Adrenal gland (tissue), 12 donors: ENCODE results near the gene MRPS7. TPM values are rescaled to one million over a fixed set of nuclear protein-coding genes. Genes with fewer than 3 reads are reported as not detected.

Source experiments
- DNase-seq, 7 donors: peaks; one replicate each; pipeline ENCODE4 v3.0.0-alpha.2; 2019 to 2020
- H3K27ac ChIP-seq, 5 donors: fragments of 200-600 bp; sonication (generic) in 4 of 5; 1 replicate in 3 of 5; 2 replicates in 2 of 5; pipeline versions ENCODE4 v1.5.1 to v1.8.0; 2016 to 2020; ENCODE audit warnings: mild to moderate bottlenecking in 1 of 5
- H3K27me3 ChIP-seq: fragments of 200-600 bp; 2 replicates; pipeline ENCODE4 v1.8.0; 2021
- H3K36me3 ChIP-seq, 2 donors: fragments of 200-600 bp; replicated peaks in 1 of 2; 1 replicate in 1 of 2; 2 replicates in 1 of 2; pipeline versions ENCODE4 v1.5.1 to v1.8.0; 2018 to 2022
- H3K4me1 ChIP-seq, 2 donors: fragments of 200-600 bp; replicated peaks in 1 of 2; 1 replicate in 1 of 2; 2 replicates in 1 of 2; pipeline versions ENCODE4 v1.5.1 to v1.8.0; 2018 to 2021
- H3K4me3 ChIP-seq, 4 donors: fragments of 200-600 bp; sonication (generic) in 3 of 4; one replicate each; pipeline ENCODE4 v1.5.1; 2016 to 2018
- H3K9me3 ChIP-seq, 3 donors: fragments of 200-600 bp; sonication (generic) in 1 of 3; replicated peaks in 1 of 3; 1 replicate in 2 of 3; 2 replicates in 1 of 3; pipeline versions ENCODE4 v1.5.1 to v1.8.0; 2016 to 2021
- POLR2A ChIP-seq, 2 donors: fragments of 450-650 bp; IDR thresholded peaks; one replicate each; pipeline ENCODE4 v1.6.1; 2017; ENCODE audit warnings: antibody characterized with exemption in 2 of 2, mild to moderate bottlenecking in 2 of 2, moderate library complexity in 1 of 2
- WGBS, 4 donors: extraction: QIAGEN DNeasy Blood & Tissue Kit in 2 of 4; methylation state at CpG; one replicate each; pipeline versions ENCODE4 v1.1.5 to v1.1.7; 2013 to 2017; 5-methylcytosine and 5-hydroxymethylcytosine counted together
- intact Hi-C, 2 donors: fragments of 100-400 bp; cut with DNase I; formaldehyde crosslinking; loops; one replicate each; pipeline versions ENCODE4 v1.14.1 to v1.15.0; 2022 to 2023
- polyA plus RNA-seq, 3 donors: library from polyadenylated mRNA; stranded (reverse); fragments of 200-250 nt in 2 of 3; fragments of 350-450 nt in 1 of 3; fragmentation: Illumina TruSeq in 1 of 3; extraction: RNeasy Lipid Tissue Mini Kit (QIAGEN cat#74804) in 1 of 3; gene quantifications; one replicate each; pipeline ENCODE4 v1.2.3, GENCODE V29; 2013 to 2014
- total RNA-seq, 9 donors: library from RNA; depleted of rRNA in 4 of 9; stranded (reverse); fragments of >200 nt in 4 of 9; fragments of 120-200 nt in 1 of 9; fragmentation: NEBNext Ultra II Directional in 1 of 9; extraction: Animal tissue kit (Norgen Biotek cat#: 25700) in 1 of 9; gene quantifications; one replicate each; pipeline versions ENCODE4 v1.1.0 to v1.2.4, GENCODE V29; 2013 to 2023
- TF ChIP-seq, protein P1 (sequence below), 6 experiments: fragments of 450-650 bp in 4 of 6; fragments of 200-600 bp in 2 of 6; sonication (generic) in 1 of 6; IDR thresholded peaks; 1 replicate in 5 of 6; 2 replicates in 1 of 6; pipeline versions ENCODE4 v1.5.1 to v1.8.0; 2016 to 2021; ENCODE audit warnings: antibody characterized with exemption in 6 of 6, mild to moderate bottlenecking in 2 of 6, moderate library complexity in 1 of 6
- donor health status: healthy with polysubstance abuse.
- donor health status: Bipolar disorder and iron deficiency.
- donor health status: DM: yes; HTN: yes; CAD: no.
- donor health status: DM: no; HTN: no; CAD: no.
- donor health status: DM: no; HTN: no; CAD: no.
- donor health status: DM: yes; HTN: yes; CAD: no.

MRPS7 gene
- total and polyA plus RNA-seq, 12 donors = 47.7 to 127 (median 75.0) TPM

DNA sequence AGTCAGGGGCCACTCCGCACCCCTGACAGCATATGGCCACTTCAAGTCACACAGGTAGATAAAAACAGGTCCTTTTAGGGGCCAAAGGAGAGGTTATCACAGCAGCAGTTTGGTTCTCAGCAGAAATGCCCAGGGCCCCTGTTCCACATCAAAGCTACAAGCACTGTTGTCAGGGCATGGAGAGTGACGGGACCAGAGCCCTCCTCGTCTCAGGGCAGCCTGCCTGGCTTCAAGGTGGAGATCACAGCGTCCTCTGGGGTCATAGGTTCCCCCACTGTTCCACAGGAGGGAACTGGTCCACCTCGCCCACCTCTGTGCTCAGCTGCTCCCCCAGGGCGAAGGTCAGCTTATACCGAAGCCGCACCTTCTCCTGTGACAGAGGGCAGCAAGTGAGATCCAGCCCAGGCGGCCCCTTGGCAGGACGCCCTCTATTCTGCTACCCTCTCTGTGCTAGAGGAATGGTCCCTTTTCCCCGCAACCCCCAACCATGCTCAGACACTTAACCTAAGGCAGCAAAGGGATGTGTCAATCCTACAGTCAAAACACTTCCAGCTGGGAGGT is 23.6 kb upstream of the MRPS7 start:
- intact Hi-C loops = no loop called here
- peak overlapping the region in 1 of 5 donors; percentile 47 for H3K27ac ChIP-seq
- H3K27me3 ChIP-seq = no peaks in the 10 kb centered on the region
- TF ChIP-seq POLR2A (IDR thresholded peaks at IDR 0.05) = no peak
- TF ChIP-seq, protein P1, sequence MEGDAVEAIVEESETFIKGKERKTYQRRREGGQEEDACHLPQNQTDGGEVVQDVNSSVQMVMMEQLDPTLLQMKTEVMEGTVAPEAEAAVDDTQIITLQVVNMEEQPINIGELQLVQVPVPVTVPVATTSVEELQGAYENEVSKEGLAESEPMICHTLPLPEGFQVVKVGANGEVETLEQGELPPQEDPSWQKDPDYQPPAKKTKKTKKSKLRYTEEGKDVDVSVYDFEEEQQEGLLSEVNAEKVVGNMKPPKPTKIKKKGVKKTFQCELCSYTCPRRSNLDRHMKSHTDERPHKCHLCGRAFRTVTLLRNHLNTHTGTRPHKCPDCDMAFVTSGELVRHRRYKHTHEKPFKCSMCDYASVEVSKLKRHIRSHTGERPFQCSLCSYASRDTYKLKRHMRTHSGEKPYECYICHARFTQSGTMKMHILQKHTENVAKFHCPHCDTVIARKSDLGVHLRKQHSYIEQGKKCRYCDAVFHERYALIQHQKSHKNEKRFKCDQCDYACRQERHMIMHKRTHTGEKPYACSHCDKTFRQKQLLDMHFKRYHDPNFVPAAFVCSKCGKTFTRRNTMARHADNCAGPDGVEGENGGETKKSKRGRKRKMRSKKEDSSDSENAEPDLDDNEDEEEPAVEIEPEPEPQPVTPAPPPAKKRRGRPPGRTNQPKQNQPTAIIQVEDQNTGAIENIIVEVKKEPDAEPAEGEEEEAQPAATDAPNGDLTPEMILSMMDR (IDR thresholded peaks at IDR 0.05) = no peak
- peaks cover 0 to 87% of the 10 kb centered on the region in 2 donors for H3K36me3 ChIP-seq
- 59 to 87% (median 86%) methylated on average over 5 to 11 of the region's 11 CpGs for WGBS, 4 donors
- no peak overlapping the region for H3K4me3 ChIP-seq
- no peaks in the 10 kb centered on the region for H3K9me3 ChIP-seq
- no peak for DNase-seq
- H3K4me1 ChIP-seq = no peaks in the 10 kb centered on the region

DNA sequence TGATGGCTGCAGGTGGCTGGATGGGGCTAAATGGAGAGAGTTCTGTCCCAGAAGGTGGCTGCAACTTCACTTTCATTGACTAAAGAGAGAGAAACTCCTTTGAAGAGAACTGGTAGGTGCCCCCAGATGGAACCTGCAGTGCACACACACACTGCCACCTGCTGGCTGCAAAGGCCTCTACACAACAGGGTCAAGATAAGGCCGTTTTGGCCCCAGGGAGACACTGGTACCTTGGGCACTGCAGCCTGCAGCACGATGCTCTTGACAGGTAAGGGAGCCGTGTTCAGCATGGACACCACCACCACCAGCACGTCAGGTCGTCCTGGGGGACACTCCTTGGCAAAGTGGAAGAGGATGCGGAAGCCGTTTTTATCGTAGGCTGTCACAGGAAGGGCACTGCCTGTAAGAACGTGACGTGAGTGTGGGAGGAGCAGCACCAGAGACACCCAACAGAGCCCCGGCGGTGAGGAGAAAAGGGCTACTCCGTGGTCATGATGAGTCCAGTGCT is 22.9 kb upstream of the MRPS7 start:
- Histone ChIP-seq H3K27ac (peak overlapping the region in 1 of 5 donors; percentile 47), H3K27me3 (no peaks in the 10 kb centered on the region), H3K9me3 (no peaks in the 10 kb centered on the region), H3K4me3 (no peak overlapping the region), H3K36me3 (peaks cover 0 to 93% of the 10 kb centered on the region in 2 donors), H3K4me1 (no peaks in the 10 kb centered on the region)
- peak; percentile 33 to 75 (median 64) for DNase-seq
- TF ChIP-seq POLR2A (IDR thresholded peaks at IDR 0.05) = no peak
- TF ChIP-seq, protein P1 (IDR thresholded peaks at IDR 0.05) = peak; percentile 61 to 72 (median 68)
- 43 to 59% (median 48%) methylated on average over 8 to 13 of the region's 13 CpGs for WGBS, 4 donors
- intact Hi-C loops = no loop called here

DNA sequence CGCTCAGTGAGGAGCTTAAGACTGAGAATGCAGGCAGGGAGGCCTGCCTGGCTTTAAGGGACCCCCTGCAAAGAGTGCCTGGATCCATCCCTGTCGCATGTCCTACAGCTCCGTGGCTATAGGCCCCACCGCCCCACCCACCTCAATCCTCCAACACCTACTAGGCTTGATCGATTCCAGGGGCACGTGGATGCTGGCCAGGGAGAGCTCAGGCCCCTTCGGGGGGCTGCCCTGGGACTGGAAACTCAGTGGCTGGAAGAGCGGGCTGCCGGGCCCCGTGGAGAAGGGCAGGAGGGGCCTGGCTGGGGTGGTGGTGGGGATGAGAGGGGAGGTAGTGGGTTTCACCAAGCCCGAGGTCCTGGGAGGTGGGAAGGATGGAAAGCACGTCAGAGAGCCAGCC is 22.5 kb upstream of the MRPS7 start:
- Histone ChIP-seq H3K9me3 (no peaks in the 10 kb centered on the region), H3K4me3 (no peak overlapping the region), H3K27me3 (no peaks in the 10 kb centered on the region), H3K4me1 (no peaks in the 10 kb centered on the region), H3K36me3 (peaks cover 0 to 96% of the 10 kb centered on the region in 2 donors), H3K27ac (peak overlapping the region in 1 of 5 donors; percentile 47)
- DNase-seq = no peak
- intact Hi-C loops = no loop called here
- no peak for TF ChIP-seq POLR2A (IDR thresholded peaks at IDR 0.05)
- TF ChIP-seq, protein P1 (IDR thresholded peaks at IDR 0.05) = no peak
- 82 to 87% (median 86%) methylated on average over 8 to 12 of the region's 12 CpGs for WGBS, 4 donors

DNA sequence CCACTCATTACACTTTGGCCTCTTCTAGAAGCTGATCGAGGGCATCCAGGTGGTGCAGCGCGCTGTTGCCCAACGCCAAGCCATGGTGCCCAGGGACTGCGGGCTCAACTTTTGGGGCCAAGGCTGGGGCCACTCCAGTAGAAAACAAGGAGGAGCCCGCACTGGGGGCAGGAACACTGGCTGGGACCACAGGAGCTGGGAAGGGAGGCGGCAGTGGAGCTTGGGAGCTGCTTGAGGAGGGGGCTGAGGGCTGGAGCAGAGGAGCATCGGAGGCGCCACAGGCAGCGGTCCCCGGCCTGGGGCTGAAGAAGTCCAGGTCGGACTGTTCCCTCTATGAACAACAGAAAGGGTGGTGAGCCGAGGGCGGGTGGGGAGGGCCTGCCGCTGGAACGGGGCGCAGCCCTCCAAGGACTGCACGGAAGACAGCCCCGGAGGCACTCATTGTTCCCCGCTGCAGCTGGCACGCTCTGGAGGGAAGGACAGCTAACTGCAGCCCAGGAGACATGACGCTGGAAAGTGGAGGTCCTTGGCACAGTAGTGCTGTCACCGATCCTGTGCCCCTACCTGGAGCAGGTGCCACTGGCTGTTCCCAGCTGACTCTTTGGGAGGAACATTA is 21.8 kb upstream of the MRPS7 start:
- H3K4me1 ChIP-seq = no peaks in the 10 kb centered on the region
- no peaks in the 10 kb centered on the region for H3K27me3 ChIP-seq
- TF ChIP-seq, protein P1 (IDR thresholded peaks at IDR 0.05) = no peak
- TF ChIP-seq POLR2A (IDR thresholded peaks at IDR 0.05) = no peak
- intact Hi-C loops = no loop called here
- no peak for DNase-seq
- H3K27ac ChIP-seq = peak overlapping the region in 2 of 5 donors; percentile 59 to 67
- WGBS, 4 donors = 85 to 90% (median 89%) methylated on average over 22 to 23 of the region's 23 CpGs
- no peaks in the 10 kb centered on the region for H3K9me3 ChIP-seq
- H3K36me3 ChIP-seq = peaks cover 0 to 96% of the 10 kb centered on the region in 2 donors
- H3K4me3 ChIP-seq = no peak overlapping the region
